Measurements from ENCODE around the gene CASKIN2.

DNA sequence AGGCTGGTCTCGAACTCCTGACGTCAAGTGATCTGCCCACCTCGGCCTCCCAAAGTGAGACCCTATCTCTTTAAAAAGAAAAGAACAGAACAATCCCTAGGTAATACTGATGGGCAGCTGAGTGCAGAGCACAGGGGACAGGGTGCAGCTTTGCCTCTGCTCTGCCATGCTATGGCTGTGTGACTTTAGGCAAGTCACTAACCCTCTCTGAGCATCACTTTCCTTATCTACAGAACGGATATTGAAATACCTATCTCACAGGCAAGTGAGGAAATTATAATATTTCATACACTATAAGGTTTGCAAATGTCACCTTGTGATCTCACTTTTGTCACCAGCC lies 4.1 kb downstream of the CASKIN2 start:
- TF ChIP-seq, protein P1, sequence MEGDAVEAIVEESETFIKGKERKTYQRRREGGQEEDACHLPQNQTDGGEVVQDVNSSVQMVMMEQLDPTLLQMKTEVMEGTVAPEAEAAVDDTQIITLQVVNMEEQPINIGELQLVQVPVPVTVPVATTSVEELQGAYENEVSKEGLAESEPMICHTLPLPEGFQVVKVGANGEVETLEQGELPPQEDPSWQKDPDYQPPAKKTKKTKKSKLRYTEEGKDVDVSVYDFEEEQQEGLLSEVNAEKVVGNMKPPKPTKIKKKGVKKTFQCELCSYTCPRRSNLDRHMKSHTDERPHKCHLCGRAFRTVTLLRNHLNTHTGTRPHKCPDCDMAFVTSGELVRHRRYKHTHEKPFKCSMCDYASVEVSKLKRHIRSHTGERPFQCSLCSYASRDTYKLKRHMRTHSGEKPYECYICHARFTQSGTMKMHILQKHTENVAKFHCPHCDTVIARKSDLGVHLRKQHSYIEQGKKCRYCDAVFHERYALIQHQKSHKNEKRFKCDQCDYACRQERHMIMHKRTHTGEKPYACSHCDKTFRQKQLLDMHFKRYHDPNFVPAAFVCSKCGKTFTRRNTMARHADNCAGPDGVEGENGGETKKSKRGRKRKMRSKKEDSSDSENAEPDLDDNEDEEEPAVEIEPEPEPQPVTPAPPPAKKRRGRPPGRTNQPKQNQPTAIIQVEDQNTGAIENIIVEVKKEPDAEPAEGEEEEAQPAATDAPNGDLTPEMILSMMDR (conservative IDR thresholded peaks at IDR 0.05; ENCODE audit: low read depth, low read length) = no peak
- TF ChIP-seq POLR2A (IDR thresholded peaks at IDR 0.05; ENCODE audit: low read depth, low read length) (no peak), RCOR1 (IDR thresholded peaks at IDR 0.05; ENCODE audit: insufficient replicate concordance, low read length) (no peak), MAZ (IDR thresholded peaks at IDR 0.05; ENCODE audit: borderline replicate concordance, low read depth, low read length) (no peak)

All from IMR-90 (cell line).